Liver (tissue), 3 donors: ENCODE results near the gene CD34.

ENCODE experiments used
- FOXA1 ChIP-seq: IDR thresholded peaks from 2 replicates; pipeline ENCODE4 v1.6.1; 2016; ENCODE audit warnings: antibody characterized with exemption
- FOXA2 ChIP-seq: IDR thresholded peaks from 2 replicates; pipeline ENCODE4 v1.6.1; 2016; ENCODE audit warnings: antibody characterized with exemption
- JUND ChIP-seq, 2 donors: IDR thresholded peaks; 2 replicates each; pipeline ENCODE4 v1.6.1; 2016; ENCODE audit warnings: antibody characterized with exemption in 2 of 2
- RXRA ChIP-seq, 2 donors: IDR thresholded peaks; 2 replicates each; pipeline ENCODE4 v1.6.1; 2017 to 2018; ENCODE audit warnings: antibody characterized with exemption in 2 of 2, mild to moderate bottlenecking in 1 of 2
- TAF1 ChIP-seq: conservative IDR thresholded peaks from 2 replicates; pipeline ENCODE4 v1.6.1; 2016; ENCODE audit warnings: antibody characterized with exemption, mild to moderate bottlenecking
- TF ChIP-seq, protein P1 (sequence below): fragments of 150-350 bp; IDR thresholded peaks from 2 replicates; pipeline ENCODE4 v1.5.1; 2017; ENCODE audit warnings: improper control_type of control experiment, low read depth, low read length; ENCODE audit not compliant: missing input control
- donor health status: healthy.
- donor health status: healthy.

DNA sequence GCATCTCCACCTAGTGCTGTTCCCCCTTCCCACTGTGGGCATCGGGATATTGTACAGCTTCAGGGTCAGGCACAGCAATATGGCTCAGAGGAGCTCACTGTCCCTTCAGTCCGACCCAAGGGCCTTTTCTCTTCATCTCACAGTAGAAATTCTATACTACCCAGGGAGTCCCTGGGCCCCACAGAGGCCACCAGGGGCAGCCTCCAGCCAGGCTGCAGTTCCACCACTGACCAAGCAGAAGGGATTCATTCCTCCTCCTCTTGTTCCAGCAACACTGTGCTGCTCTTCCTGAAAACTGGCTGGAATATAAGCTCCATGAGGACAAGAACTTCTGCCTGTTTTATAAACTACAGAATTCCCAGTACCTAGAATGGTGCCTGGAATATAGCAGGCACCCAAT lies 70.5 kb downstream of the CD34 start:
- TF ChIP-seq FOXA1 (no peak), JUND (IDR thresholded peaks at IDR 0.05) (no peak), TAF1 (no peak), FOXA2 (no peak), RXRA (IDR thresholded peaks at IDR 0.05) (no peak)
- TF ChIP-seq, protein P1, sequence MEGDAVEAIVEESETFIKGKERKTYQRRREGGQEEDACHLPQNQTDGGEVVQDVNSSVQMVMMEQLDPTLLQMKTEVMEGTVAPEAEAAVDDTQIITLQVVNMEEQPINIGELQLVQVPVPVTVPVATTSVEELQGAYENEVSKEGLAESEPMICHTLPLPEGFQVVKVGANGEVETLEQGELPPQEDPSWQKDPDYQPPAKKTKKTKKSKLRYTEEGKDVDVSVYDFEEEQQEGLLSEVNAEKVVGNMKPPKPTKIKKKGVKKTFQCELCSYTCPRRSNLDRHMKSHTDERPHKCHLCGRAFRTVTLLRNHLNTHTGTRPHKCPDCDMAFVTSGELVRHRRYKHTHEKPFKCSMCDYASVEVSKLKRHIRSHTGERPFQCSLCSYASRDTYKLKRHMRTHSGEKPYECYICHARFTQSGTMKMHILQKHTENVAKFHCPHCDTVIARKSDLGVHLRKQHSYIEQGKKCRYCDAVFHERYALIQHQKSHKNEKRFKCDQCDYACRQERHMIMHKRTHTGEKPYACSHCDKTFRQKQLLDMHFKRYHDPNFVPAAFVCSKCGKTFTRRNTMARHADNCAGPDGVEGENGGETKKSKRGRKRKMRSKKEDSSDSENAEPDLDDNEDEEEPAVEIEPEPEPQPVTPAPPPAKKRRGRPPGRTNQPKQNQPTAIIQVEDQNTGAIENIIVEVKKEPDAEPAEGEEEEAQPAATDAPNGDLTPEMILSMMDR: no peak
